Mesothelial cell of epicardium (in vitro differentiated cells): ENCODE measurements around the gene NHEJ1. TPM values are rescaled to one million over a fixed set of nuclear protein-coding genes. Genes with fewer than 3 reads are reported as not detected.

Experiments used
- DNase-seq, 2 experiments: peaks; one replicate each; pipeline ENCODE4 v3.0.0; 2021; ENCODE audit warnings: low spot score in 2 of 2; ENCODE audit not compliant: unreplicated experiment in 2 of 2
- H3K27ac Mint-ChIP-seq: 2 replicates; pipeline ENCODE4 v1.8.0; 2021; ENCODE audit warnings: mixed read lengths
- H3K27me3 Mint-ChIP-seq: 2 replicates; pipeline ENCODE4 v1.8.0; 2021; ENCODE audit warnings: low read depth, mixed read lengths
- H3K36me3 Mint-ChIP-seq: 2 replicates; pipeline ENCODE4 v1.8.0; 2021; ENCODE audit warnings: mixed read lengths
- H3K4me1 Mint-ChIP-seq: 2 replicates; pipeline ENCODE4 v1.8.0; 2021; ENCODE audit warnings: mixed read lengths
- H3K4me3 Mint-ChIP-seq: 2 replicates; pipeline ENCODE4 v1.8.0; 2021; ENCODE audit warnings: mild to moderate bottlenecking, moderate library complexity, mixed read lengths
- H3K9me3 Mint-ChIP-seq: 2 replicates; pipeline ENCODE4 v1.8.0; 2021; ENCODE audit warnings: mixed read lengths
- CTCF ChIP-seq: fragments of 200-600 bp; sonication (generic); IDR thresholded peaks from one replicate; pipeline ENCODE4 v1.5.0; 2021; ENCODE audit warnings: antibody characterized with exemption; ENCODE audit not compliant: unreplicated experiment
- total RNA-seq: library from RNA; stranded (reverse); gene quantifications from 3 replicates; pipeline ENCODE4 v1.2.1, GENCODE V29; 2021

NHEJ1 gene
- total RNA-seq, 1 donor from 2014 or later = 11.5 TPM

- H3K4me1 Mint-ChIP-seq = peaks cover 45% of the 10 kb centered on the region
- DNase-seq = no peak
- no peak overlapping the region for H3K4me3 Mint-ChIP-seq
- peak overlapping the region; percentile 79 for H3K27ac Mint-ChIP-seq
- no peaks in the 10 kb centered on the region for H3K9me3 Mint-ChIP-seq
- TF ChIP-seq CTCF = no peak
- no peaks in the 10 kb centered on the region for H3K36me3 Mint-ChIP-seq
- H3K27me3 Mint-ChIP-seq = no peaks in the 10 kb centered on the region
Observed at GRCh38 chr2:219123356-219124135, 37.1 kb downstream of the NHEJ1 start.

- no peak for DNase-seq
- H3K27me3 Mint-ChIP-seq = no peaks in the 10 kb centered on the region
Observed at GRCh38 chr2:219122202-219122980, 38.2 kb downstream of the NHEJ1 start.

GRCh38 chr2:219120082-219120481 is 40.5 kb downstream of the NHEJ1 start:
- no peaks in the 10 kb centered on the region for H3K9me3 Mint-ChIP-seq
- H3K27me3 Mint-ChIP-seq = no peaks in the 10 kb centered on the region
- no peak overlapping the region for H3K27ac Mint-ChIP-seq
- peaks cover 50% of the 10 kb centered on the region for H3K4me1 Mint-ChIP-seq
- DNase-seq = no peak
- no peaks in the 10 kb centered on the region for H3K36me3 Mint-ChIP-seq
- TF ChIP-seq CTCF = no peak
- H3K4me3 Mint-ChIP-seq = no peak overlapping the region

More at GRCh38 chr2:219122202-219122980, 38.2 kb downstream of the NHEJ1 start:
- Mint-ChIP-seq H3K9me3 (no peaks in the 10 kb centered on the region), H3K4me3 (no peak overlapping the region), H3K36me3 (no peaks in the 10 kb centered on the region), H3K4me1 (peaks cover 48% of the 10 kb centered on the region), H3K27ac (peak overlapping the region; percentile 1)
- no peak for TF ChIP-seq CTCF

- Mint-ChIP-seq H3K9me3 (no peaks in the 10 kb centered on the region), H3K36me3 (no peaks in the 10 kb centered on the region), H3K27me3 (no peaks in the 10 kb centered on the region), H3K4me1 (peaks cover 45% of the 10 kb centered on the region), H3K4me3 (no peak overlapping the region), H3K27ac (no peak overlapping the region)
- peak; percentile 60 for TF ChIP-seq CTCF
- DNase-seq = peak; percentile 47 to 65
Observed at GRCh38 chr2:219119422-219120043, 41.1 kb downstream of the NHEJ1 start.

GRCh38 chr2:219118504-219118903 is 42.1 kb downstream of the NHEJ1 start:
- Mint-ChIP-seq H3K27ac (no peak overlapping the region), H3K9me3 (no peaks in the 10 kb centered on the region), H3K4me3 (no peak overlapping the region), H3K4me1 (peaks cover 37% of the 10 kb centered on the region), H3K36me3 (no peaks in the 10 kb centered on the region), H3K27me3 (no peaks in the 10 kb centered on the region)
- TF ChIP-seq CTCF = no peak
- DNase-seq = no peak
